SW 1271 (cell line): ENCODE results near the gene HERC6.
A peak's percentile ranks its signal among the peaks of the same experiment; 100 is the strongest.
"Not testable (repeated sequence)": the region's sequence is repeated elsewhere in the genome, so short reads cannot be mapped to it uniquely, and the experiment has no call there.

Experiments used
- DNase-seq, 2 experiments: peaks; one replicate each; lab custom pipeline; 2025; lab: John Stamatoyannopoulos, UW

HERC6 gene

GRCh38 chr4:88447371-88448095 is 68.9 kb downstream of the HERC6 start:
- DNase-seq: no peak

GRCh38 chr4:88448211-88448765 is 69.6 kb downstream of the HERC6 start:
- not testable (repeated sequence) for DNase-seq

- DNase-seq: no peak
These were observed 70.2 kb downstream of the HERC6 start for GRCh38 chr4:88448889-88449288.

- DNase-seq: no peak
These were observed 70.6 kb downstream of the HERC6 start for GRCh38 chr4:88449290-88449689.

GRCh38 chr4:88451205-88451604 is 72.6 kb downstream of the HERC6 start:
- no peak for DNase-seq

- DNase-seq: no peak
These were observed 74.3 kb downstream of the HERC6 start for GRCh38 chr4:88452912-88453311.

- peak; percentile 68 to 91 for DNase-seq
These were observed 78.1 kb downstream of the HERC6 start, which contains the start of gene HERC5 for GRCh38 chr4:88456670-88457306. HERC5 (plus strand) TSS chr4:88457119; CDS start chr4:88457270, 151 bp downstream.

GRCh38 chr4:88457307-88458103 is 78.9 kb downstream of the HERC6 start:
- DNase-seq: no peak

- no peak for DNase-seq
These were observed 79.6 kb downstream of the HERC6 start for GRCh38 chr4:88458104-88458740.

- no peak for DNase-seq
These were observed 87.1 kb downstream of the HERC6 start for GRCh38 chr4:88465653-88466192.

- DNase-seq: no peak
These were observed 88.7 kb downstream of the HERC6 start for GRCh38 chr4:88467392-88467791.

GRCh38 chr4:88477229-88477860 is 98.7 kb downstream of the HERC6 start:
- no peak for DNase-seq

- DNase-seq: no peak
These were observed 99.6 kb downstream of the HERC6 start for GRCh38 chr4:88478247-88478646.

- DNase-seq: no peak
These were observed 102.9 kb downstream of the HERC6 start for GRCh38 chr4:88481537-88481936.

- no peak for DNase-seq
These were observed 110.6 kb downstream of the HERC6 start for GRCh38 chr4:88489100-88489761.
